HFF-Myc (cell line): Measurements from ENCODE around the gene CPA4.

Experiments used
- DNase-seq: peaks from one replicate; pipeline ENCODE4 v3.0.0-alpha.2; 2011; ENCODE audit warnings: low read depth; ENCODE audit errors: extremely low read depth
- H3K4me3 ChIP-seq: replicated peaks from 2 replicates; pipeline ENCODE4 v1.5.1; 2011; ENCODE audit warnings: low read depth, mild to moderate bottlenecking, control low read depth, low read length
- CTCF ChIP-seq: IDR thresholded peaks from 2 replicates; pipeline ENCODE4 v1.5.1; 2012; ENCODE audit warnings: mild to moderate bottlenecking, low read depth, low read length, control low read depth; ENCODE audit errors: missing control alignments

The CPA4 gene

GRCh38 chr7:130296221-130296951 lies 3.4 kb downstream of the CPA4 start:
- no peak for TF ChIP-seq CTCF
- DNase-seq: no peak
- no peak overlapping the region for H3K4me3 ChIP-seq

- no peak overlapping the region for H3K4me3 ChIP-seq
- no peak for TF ChIP-seq CTCF
- DNase-seq: no peak
Measured at GRCh38 chr7:130297628-130298543, 4.9 kb downstream of the CPA4 start.

DNA sequence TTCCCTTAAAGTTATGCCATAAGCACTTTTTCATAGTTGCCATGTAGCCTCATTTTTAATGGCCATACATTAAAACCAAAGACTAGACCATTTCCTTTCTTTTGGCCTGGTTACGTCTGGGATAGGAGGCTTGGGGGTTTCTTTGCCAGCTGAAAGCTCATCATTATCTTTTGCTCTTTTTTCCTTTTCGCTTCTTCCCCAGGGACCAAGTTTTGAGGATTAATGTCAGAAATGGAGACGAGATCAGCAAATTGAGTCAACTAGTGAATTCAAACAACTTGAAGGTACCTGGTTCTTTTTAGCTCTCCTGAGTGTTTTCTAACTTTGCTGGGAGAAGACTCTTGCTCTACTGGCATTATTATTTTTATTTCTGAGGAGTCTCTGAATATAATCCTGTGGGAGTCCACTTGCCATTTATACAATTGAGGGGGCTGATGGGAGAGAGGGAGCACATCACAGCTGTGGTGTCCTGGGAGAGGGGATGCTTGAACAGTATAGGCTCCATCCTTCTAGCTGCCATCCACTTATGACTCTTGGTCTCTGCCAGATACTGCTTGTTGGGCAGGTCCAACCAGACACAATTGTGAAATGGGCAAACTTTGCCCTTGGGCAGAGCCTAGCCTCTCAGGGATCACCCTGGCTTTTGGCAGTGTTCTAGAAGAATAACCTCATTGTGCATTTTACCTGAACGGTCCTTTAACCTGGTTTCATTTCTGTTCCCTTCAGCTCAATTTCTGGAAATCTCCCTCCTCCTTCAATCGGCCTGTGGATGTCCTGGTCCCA lies 5.8 kb downstream of the CPA4 start:
- TF ChIP-seq CTCF: no peak
- DNase-seq: no peak

GRCh38 chr7:130299866-130300265 lies 6.9 kb downstream of the CPA4 start:
- no peak for TF ChIP-seq CTCF
- no peak for DNase-seq

More for the DNA sequence above, 5.8 kb downstream of the CPA4 start:
- H3K4me3 ChIP-seq: no peak overlapping the region

DNA sequence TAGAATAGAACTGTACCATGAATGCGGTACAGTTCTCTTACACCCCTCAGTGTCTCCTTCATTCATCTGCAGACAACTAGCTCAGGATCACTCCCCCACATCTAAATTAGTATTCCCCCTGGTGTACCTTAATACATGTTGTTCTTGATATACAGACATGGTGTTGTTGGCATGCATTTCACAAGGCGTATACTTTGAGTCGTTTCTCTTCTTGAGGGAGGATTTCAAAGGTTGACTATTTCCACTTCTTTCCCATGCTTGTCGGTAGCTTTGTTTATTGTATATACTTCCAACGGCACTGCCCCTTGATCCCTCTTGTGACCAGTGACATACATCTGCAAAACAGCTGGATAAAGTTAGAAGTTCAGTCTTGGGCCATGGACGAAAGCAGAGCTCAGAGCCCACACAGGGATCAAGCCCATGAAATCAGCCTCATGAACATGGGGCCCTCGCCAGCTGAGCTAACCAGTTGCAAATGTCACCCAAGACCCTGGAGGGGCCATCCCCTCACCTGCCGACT lies 8.6 kb downstream of the CPA4 start:
- no peak for TF ChIP-seq CTCF
- DNase-seq: no peak
- H3K4me3 ChIP-seq: no peak overlapping the region

More at GRCh38 chr7:130299866-130300265, 6.9 kb downstream of the CPA4 start:
- H3K4me3 ChIP-seq: no peak overlapping the region

GRCh38 chr7:130302649-130303048 lies 9.7 kb downstream of the CPA4 start:
- H3K4me3 ChIP-seq: no peak overlapping the region
- TF ChIP-seq CTCF: no peak
- no peak for DNase-seq
